ENCODE results near the gene GNG7.

DNA sequence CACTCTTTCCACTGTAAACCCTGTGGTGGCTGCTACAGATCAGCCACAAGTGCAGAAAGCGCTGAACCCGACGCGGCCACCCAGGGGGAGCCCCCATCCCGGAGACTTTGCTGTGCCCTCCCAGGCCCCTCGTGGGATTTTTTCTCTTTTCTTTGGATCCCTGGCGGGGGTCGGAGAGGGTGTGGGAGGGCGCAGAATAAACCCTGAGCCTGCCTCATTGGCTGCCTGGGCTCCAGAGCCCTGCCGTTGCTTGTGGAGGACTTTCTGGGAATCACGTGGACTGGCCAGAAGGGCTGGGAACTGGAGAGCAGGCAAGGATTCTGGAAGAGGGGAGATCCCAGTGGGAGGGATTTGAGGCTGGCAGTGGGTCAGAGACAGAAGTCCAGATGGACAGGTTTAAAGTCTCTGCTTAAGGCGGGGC, 201.6 kb downstream of the GNG7 start:
- TF ChIP-seq POLR2AphosphoS5 (IDR thresholded peaks at IDR 0.05; ENCODE audit: borderline replicate concordance, low read depth, low read length) (no peak), EZH2 (IDR thresholded peaks at IDR 0.05) (no peak), FOXP2 (optimal IDR thresholded peaks at IDR 0.05; ENCODE audit: control extremely low read depth, extremely low read length, insufficient read depth) (no peak)
